Measurements from ENCODE around the gene TMEM51. TPM values are rescaled to one million over a fixed set of nuclear protein-coding genes. Genes with fewer than 3 reads are reported as not detected.

Gene TMEM51
- total RNA-seq, 2 experiments from 2014 or later, result not detected

- H3K4me1 Mint-ChIP-seq (ENCODE audit: low read depth), result no peaks in the 10 kb centered on the region
- no peak overlapping the region for H3K4me3 Mint-ChIP-seq
- ChIA-PET CTCF (interaction anchor here (0.7 to 7.7 kb wide), 5 partner anchors 12 to 180 kb away, joined by 3 to 118 read pairs (median 4); no protein-coding TSS in a partner anchor), POLR2A (interaction anchor here (0.6 to 1.0 kb wide), 2 partner anchors 9 to 179 kb away, joined by 3 read pairs; no protein-coding TSS in a partner anchor)
- no peak overlapping the region for H3K27ac Mint-ChIP-seq
- ATAC-seq (no peak), DNase-seq (no peak)
- intact Hi-C loops (cut with micrococcal nuclease), result no loop called here
- TF ChIP-seq CTCF (IDR thresholded peaks at IDR 0.05), result no peak
- no peaks in the 10 kb centered on the region for H3K9me3 Mint-ChIP-seq
- peaks cover 1% of the 10 kb centered on the region for H3K27me3 Mint-ChIP-seq
- H3K36me3 Mint-ChIP-seq (ENCODE audit: low read depth), result no peaks in the 10 kb centered on the region
These were observed 28.3 kb upstream of the TMEM51 start for GRCh38 chr1:15125101-15125745.

GRCh38 chr1:15128077-15128476 lies 25.5 kb upstream of the TMEM51 start:
- POLR2A ChIA-PET, result interaction anchor here (1.1 kb wide), 1 partner anchor 164 kb away, joined by 3 read pairs; no protein-coding TSS in a partner anchor
- Mint-ChIP-seq H3K9me3 (no peaks in the 10 kb centered on the region), H3K4me3 (no peak overlapping the region), H3K27ac (no peak overlapping the region), H3K4me1 (ENCODE audit: low read depth) (no peaks in the 10 kb centered on the region), H3K27me3 (peaks cover 1% of the 10 kb centered on the region), H3K36me3 (ENCODE audit: low read depth) (no peaks in the 10 kb centered on the region)
- no peak for DNase-seq
- no peak for TF ChIP-seq CTCF (IDR thresholded peaks at IDR 0.05)
- intact Hi-C loops (cut with micrococcal nuclease), result loop anchor here (2.0 kb wide), 2 partner anchors 145 to 177 kb away; no protein-coding TSS in a partner anchor
- no peak for ATAC-seq
- CTCF ChIA-PET, result interaction anchor here (0.7 to 7.7 kb wide), 34 partner anchors 9 to 299 kb away, joined by 3 to 118 read pairs (median 6); partner anchors contain the start of gene TMEM51

- intact Hi-C loops (cut with micrococcal nuclease), result loop anchor here (2.0 kb wide), 2 partner anchors 144 to 176 kb away; no protein-coding TSS in a partner anchor
- H3K27me3 Mint-ChIP-seq, result peaks cover 1% of the 10 kb centered on the region
- no peak overlapping the region for H3K27ac Mint-ChIP-seq
- H3K4me3 Mint-ChIP-seq, result no peak overlapping the region
- POLR2A ChIA-PET, result interaction anchor here (0.6 to 1.1 kb wide), 2 partner anchors 8 to 163 kb away, joined by 3 read pairs; no protein-coding TSS in a partner anchor
- TF ChIP-seq CTCF (IDR thresholded peaks at IDR 0.05), result peak; percentile 81
- DNase-seq, result peak; percentile 85
- CTCF ChIA-PET, result interaction anchor here (0.7 to 7.7 kb wide), 43 partner anchors 8 to 368 kb away, joined by 3 to 118 read pairs (median 5); partner anchors contain the start of gene TMEM51
- peak; percentile 100 for ATAC-seq
- no peaks in the 10 kb centered on the region for H3K4me1 Mint-ChIP-seq (ENCODE audit: low read depth)
- H3K36me3 Mint-ChIP-seq (ENCODE audit: low read depth), result no peaks in the 10 kb centered on the region
- H3K9me3 Mint-ChIP-seq, result no peaks in the 10 kb centered on the region
These were observed 24.8 kb upstream of the TMEM51 start for GRCh38 chr1:15128520-15129313.

- Mint-ChIP-seq H3K36me3 (ENCODE audit: low read depth) (no peaks in the 10 kb centered on the region), H3K27me3 (peaks cover 11% of the 10 kb centered on the region), H3K27ac (no peak overlapping the region), H3K9me3 (no peaks in the 10 kb centered on the region), H3K4me3 (no peak overlapping the region), H3K4me1 (ENCODE audit: low read depth) (no peaks in the 10 kb centered on the region)
- CTCF ChIA-PET, result interaction anchor here (1.3 to 7.7 kb wide), 6 partner anchors 10 to 187 kb away, joined by 3 to 118 read pairs (median 14); partner anchors contain the start of gene TMEM51
- ATAC-seq, result no peak
- POLR2A ChIA-PET, result interaction anchor here (1.4 kb wide), 1 partner anchor 142 kb away, joined by 4 read pairs; no protein-coding TSS in a partner anchor
- intact Hi-C loops (cut with micrococcal nuclease), result loop anchor here (2.0 kb wide), 2 partner anchors 143 to 175 kb away; no protein-coding TSS in a partner anchor
- DNase-seq, result no peak
- TF ChIP-seq CTCF (IDR thresholded peaks at IDR 0.05), result no peak
These were observed 23.6 kb upstream of the TMEM51 start for GRCh38 chr1:15129944-15130343.
